Calu3 (cell line): ENCODE measurements around the gene PXDN. TPM values are rescaled to one million over a fixed set of nuclear protein-coding genes. Genes with fewer than 3 reads are reported as not detected.

Experiments used
- BruUV-seq: library from RNA; stranded (reverse); fragments of 400-500 nt; replicated peaks from 2 replicates; lab custom pipeline; 2021; lab: Mats Ljungman, UMichigan
- CTCF ChIA-PET: fragments of 300-600 bp; sonication (Branson Sonifier 250); formaldehyde crosslinking; loops from one replicate; lab custom pipeline; 2022; ENCODE audit warnings: antibody characterized with exemption; lab: Charles Lee
- DNase-seq: peaks from one replicate; pipeline ENCODE4 v3.0.0; 2022
- H3K27ac Mint-ChIP-seq: one replicate; pipeline ENCODE4 v1.8.0; 2022; ENCODE audit warnings: mixed read lengths; ENCODE audit not compliant: unreplicated experiment
- H3K27me3 Mint-ChIP-seq: one replicate; pipeline ENCODE4 v1.8.0; 2022; ENCODE audit warnings: mixed read lengths; ENCODE audit not compliant: unreplicated experiment
- H3K36me3 Mint-ChIP-seq: one replicate; pipeline ENCODE4 v1.8.0; 2022; ENCODE audit warnings: mild to moderate bottlenecking, moderate library complexity, mixed read lengths; ENCODE audit not compliant: insufficient read depth, unreplicated experiment
- H3K4me1 Mint-ChIP-seq: one replicate; pipeline ENCODE4 v1.8.0; 2022; ENCODE audit warnings: mild to moderate bottlenecking, low read depth, mixed read lengths; ENCODE audit not compliant: unreplicated experiment
- H3K4me3 Mint-ChIP-seq: one replicate; pipeline ENCODE4 v1.8.0; 2022; ENCODE audit warnings: mild to moderate bottlenecking, low read depth, moderate library complexity, mixed read lengths; ENCODE audit not compliant: unreplicated experiment
- H3K9me3 Mint-ChIP-seq: one replicate; pipeline ENCODE4 v1.8.0; 2022; ENCODE audit warnings: low read depth, mixed read lengths; ENCODE audit not compliant: unreplicated experiment
- intact Hi-C: fragments of 100-400 bp; cut with micrococcal nuclease; formaldehyde crosslinking; loops from one replicate; pipeline ENCODE4 v1.10.0; 2022; ENCODE audit not compliant: unreplicated experiment
- total RNA-seq: library from RNA; stranded (reverse); gene quantifications from 2 replicates; pipeline ENCODE4 v1.2.3, GENCODE V29; 2022
- TF ChIP-seq, protein P1 (sequence below): fragments of 200-600 bp; IDR thresholded peaks from one replicate; pipeline ENCODE4 v1.8.0; 2022; ENCODE audit warnings: antibody characterized with exemption; ENCODE audit not compliant: unreplicated experiment

Gene PXDN
- total RNA-seq, 1 experiment from 2014 or later = not detected

DNA sequence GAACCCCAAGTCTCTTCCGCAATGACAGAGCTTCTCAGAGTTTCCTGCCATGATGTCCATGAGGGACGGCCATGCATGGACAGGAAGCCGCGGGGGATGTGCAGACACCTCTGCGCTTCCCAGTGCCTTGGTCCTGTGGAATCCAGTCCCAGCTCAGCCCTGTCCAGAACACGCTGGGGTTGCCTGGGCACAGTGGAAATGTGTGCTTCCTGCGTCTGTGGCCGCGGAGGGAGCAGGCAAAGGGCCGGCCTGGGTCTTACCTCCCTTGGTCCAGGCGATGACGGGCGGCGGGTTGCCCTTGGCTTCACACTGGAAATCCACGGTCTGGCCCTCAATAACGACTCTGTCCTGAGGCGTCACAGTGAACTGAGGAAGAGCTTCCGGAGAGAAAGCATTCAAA is 79.6 kb downstream of the PXDN start:
- Mint-ChIP-seq H3K27me3 (no peaks in the 10 kb centered on the region), H3K4me3 (no peak overlapping the region), H3K9me3 (peaks cover 20% of the 10 kb centered on the region), H3K36me3 (no peaks in the 10 kb centered on the region), H3K27ac (no peak overlapping the region), H3K4me1 (no peaks in the 10 kb centered on the region)
- DNase-seq = no peak
- CTCF ChIA-PET = no interaction called here
- TF ChIP-seq, protein P1, sequence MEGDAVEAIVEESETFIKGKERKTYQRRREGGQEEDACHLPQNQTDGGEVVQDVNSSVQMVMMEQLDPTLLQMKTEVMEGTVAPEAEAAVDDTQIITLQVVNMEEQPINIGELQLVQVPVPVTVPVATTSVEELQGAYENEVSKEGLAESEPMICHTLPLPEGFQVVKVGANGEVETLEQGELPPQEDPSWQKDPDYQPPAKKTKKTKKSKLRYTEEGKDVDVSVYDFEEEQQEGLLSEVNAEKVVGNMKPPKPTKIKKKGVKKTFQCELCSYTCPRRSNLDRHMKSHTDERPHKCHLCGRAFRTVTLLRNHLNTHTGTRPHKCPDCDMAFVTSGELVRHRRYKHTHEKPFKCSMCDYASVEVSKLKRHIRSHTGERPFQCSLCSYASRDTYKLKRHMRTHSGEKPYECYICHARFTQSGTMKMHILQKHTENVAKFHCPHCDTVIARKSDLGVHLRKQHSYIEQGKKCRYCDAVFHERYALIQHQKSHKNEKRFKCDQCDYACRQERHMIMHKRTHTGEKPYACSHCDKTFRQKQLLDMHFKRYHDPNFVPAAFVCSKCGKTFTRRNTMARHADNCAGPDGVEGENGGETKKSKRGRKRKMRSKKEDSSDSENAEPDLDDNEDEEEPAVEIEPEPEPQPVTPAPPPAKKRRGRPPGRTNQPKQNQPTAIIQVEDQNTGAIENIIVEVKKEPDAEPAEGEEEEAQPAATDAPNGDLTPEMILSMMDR = no peak
- no TSS peak for BruUV-seq
- intact Hi-C loops = no loop called here

DNA sequence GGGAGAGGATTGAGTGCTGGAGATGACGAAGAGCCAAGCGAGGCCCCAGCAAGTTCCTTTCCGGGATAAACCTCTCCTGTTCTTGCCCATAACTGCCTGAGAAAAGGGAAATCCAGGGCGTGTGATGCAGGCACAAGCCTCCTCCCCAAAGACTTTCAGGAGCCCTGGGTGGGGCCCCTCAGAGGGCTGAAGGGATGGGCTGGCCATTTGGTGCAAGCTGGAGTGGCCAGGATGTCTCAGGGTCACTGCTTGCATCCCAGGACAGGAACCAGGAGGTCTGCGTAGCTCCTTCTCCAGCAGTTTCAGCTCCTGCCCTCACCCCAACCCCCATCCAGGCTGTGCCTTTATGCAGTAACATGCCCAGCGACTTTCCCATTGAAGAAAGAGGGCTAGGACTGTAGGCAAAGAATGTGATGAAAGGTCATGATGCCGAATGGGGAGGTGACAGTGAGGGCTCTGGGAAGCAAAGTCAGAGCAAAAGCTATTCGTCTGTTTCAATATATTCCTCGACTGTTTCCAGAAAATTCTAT is 80.2 kb downstream of the PXDN start:
- intact Hi-C loops = no loop called here
- BruUV-seq = no TSS peak
- CTCF ChIA-PET = no interaction called here
- no peak for DNase-seq
- H3K4me3 Mint-ChIP-seq = no peak overlapping the region
- H3K27ac Mint-ChIP-seq = no peak overlapping the region
- no peaks in the 10 kb centered on the region for H3K36me3 Mint-ChIP-seq
- no peaks in the 10 kb centered on the region for H3K27me3 Mint-ChIP-seq
- H3K9me3 Mint-ChIP-seq = peaks cover 20% of the 10 kb centered on the region
- H3K4me1 Mint-ChIP-seq = no peaks in the 10 kb centered on the region
- TF ChIP-seq, protein P1 = no peak

DNA sequence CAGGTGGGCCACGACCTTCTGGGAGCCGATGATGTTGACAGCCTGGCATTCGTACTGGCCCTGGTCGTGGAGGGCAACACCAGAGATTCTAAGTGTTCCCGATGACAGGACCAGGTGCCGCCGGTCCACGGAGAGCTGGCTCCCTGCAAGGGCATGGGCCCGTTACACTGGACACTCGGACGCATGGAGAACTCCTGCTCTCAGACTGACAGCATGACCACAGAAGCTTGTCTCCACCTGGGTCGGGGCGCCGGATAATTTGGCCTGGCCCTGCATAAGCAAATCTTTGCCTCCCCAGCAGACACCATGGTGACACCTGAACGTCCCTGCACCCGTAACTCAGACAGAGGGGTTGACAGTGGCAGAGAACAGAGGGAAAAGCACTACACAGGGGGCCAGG is 80.7 kb downstream of the PXDN start:
- peaks cover 20% of the 10 kb centered on the region for H3K9me3 Mint-ChIP-seq
- CTCF ChIA-PET = no interaction called here
- H3K27ac Mint-ChIP-seq = no peak overlapping the region
- intact Hi-C loops = no loop called here
- no peak for DNase-seq
- no peak overlapping the region for H3K4me3 Mint-ChIP-seq
- BruUV-seq = no TSS peak
- H3K27me3 Mint-ChIP-seq = no peaks in the 10 kb centered on the region
- no peaks in the 10 kb centered on the region for H3K4me1 Mint-ChIP-seq
- TF ChIP-seq, protein P1 = no peak
- no peaks in the 10 kb centered on the region for H3K36me3 Mint-ChIP-seq

DNA sequence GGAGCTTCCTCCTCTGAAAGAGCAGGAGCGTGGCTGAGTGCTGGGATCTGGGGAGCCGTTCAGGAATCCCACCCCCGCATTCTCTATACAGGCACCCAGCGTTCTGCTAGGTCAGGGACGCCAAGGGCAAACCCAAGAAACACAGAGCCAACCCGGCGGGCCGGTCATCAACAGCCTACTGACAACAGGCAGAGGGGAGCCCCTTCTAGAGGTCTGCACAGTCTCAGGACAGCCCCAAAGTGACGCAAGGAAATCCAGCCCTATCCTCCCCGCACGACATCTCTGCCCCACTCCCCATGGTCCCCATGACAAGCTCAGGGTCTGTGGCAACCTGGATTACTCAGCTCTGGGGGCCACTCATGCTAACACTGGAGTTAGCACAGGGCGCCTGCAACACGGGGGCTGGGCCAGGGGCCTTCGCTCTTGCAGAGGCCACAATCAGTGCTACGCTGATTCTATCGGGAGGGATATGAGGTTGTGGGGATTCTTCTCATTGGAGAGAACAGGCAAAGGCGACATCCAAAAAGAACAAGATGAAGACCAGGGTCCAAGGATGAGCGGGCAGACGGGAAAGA is 81.6 kb downstream of the PXDN start:
- Mint-ChIP-seq H3K4me3 (no peak overlapping the region), H3K27ac (no peak overlapping the region), H3K9me3 (peaks cover 20% of the 10 kb centered on the region), H3K27me3 (no peaks in the 10 kb centered on the region), H3K4me1 (no peaks in the 10 kb centered on the region), H3K36me3 (no peaks in the 10 kb centered on the region)
- TF ChIP-seq, protein P1 = no peak
- BruUV-seq = no TSS peak
- intact Hi-C loops = no loop called here
- CTCF ChIA-PET = no interaction called here
- no peak for DNase-seq
